Keratinocyte (primary cell): ENCODE results near the gene TDRKH. TPM values are rescaled to one million over a fixed set of nuclear protein-coding genes. Genes with fewer than 3 reads are reported as not detected.

Experiments used
- DNase-seq: peaks from one replicate; pipeline ENCODE4 v3.0.0-alpha.2; 2011; ENCODE audit warnings: low read depth, missing footprints, low spot score
- FAIRE-seq: peaks from 2 replicates; lab custom pipeline; 2011; peaks lifted over from hg19 to GRCh38; lab: Jason Lieb, UNC
- H2AFZ ChIP-seq: 2 replicates; pipeline ENCODE4 v1.6.0; 2012; ENCODE audit warnings: low read length, control low read depth, inconsistent platforms; ENCODE audit not compliant: control insufficient read depth
- H3K27ac ChIP-seq: 2 replicates; pipeline ENCODE4 v1.5.1; 2011; ENCODE audit warnings: low read length; ENCODE audit not compliant: control insufficient read depth, insufficient read depth
- H3K27me3 ChIP-seq: 3 replicates; pipeline ENCODE4 v1.6.0; 2011; ENCODE audit warnings: low read length; ENCODE audit not compliant: control insufficient read depth, insufficient read depth; ENCODE audit errors: extremely low read depth
- H3K36me3 ChIP-seq, 2 experiments: 2 replicates in 1 of 2; 3 replicates in 1 of 2; pipeline ENCODE4 v1.5.1; 2011; ENCODE audit warnings: low read length in 2 of 2, mild to moderate bottlenecking in 1 of 2; ENCODE audit not compliant: control insufficient read depth in 2 of 2, insufficient read depth in 2 of 2; ENCODE audit errors: extremely low read depth in 1 of 2
- H3K4me1 ChIP-seq: 3 replicates; pipeline ENCODE4 v1.5.1; 2011; ENCODE audit warnings: low read length; ENCODE audit not compliant: control insufficient read depth, insufficient read depth; ENCODE audit errors: extremely low read depth
- H3K4me2 ChIP-seq: 3 replicates; pipeline ENCODE4 v1.6.0; 2011; ENCODE audit warnings: low read depth, low read length; ENCODE audit not compliant: control insufficient read depth, insufficient read depth; ENCODE audit errors: extremely low read depth
- H3K4me3 ChIP-seq, 3 experiments: fragments of 200-600 bp in 1 of 3; sonication (generic) in 1 of 3; 2 replicates in 2 of 3; 3 replicates in 1 of 3; pipeline ENCODE4 v1.5.1; 2011 to 2016; ENCODE audit warnings: low read length in 3 of 3, mild to moderate bottlenecking in 3 of 3, control low read depth in 2 of 3, inconsistent platforms in 1 of 3, low read depth in 1 of 3, mixed read lengths in 1 of 3, mixed run types in 1 of 3, moderate library complexity in 1 of 3; ENCODE audit not compliant: control insufficient read depth in 2 of 3, insufficient read depth in 2 of 3; ENCODE audit errors: extremely low read depth in 1 of 3
- H3K79me2 ChIP-seq: 2 replicates; pipeline ENCODE4 v1.6.0; 2012; ENCODE audit warnings: low read length; ENCODE audit not compliant: control insufficient read depth, insufficient read depth
- H3K9ac ChIP-seq: 3 replicates; pipeline ENCODE4 v1.6.0; 2011; ENCODE audit warnings: low read length; ENCODE audit not compliant: control insufficient read depth, insufficient read depth; ENCODE audit errors: extremely low read depth
- H3K9me1 ChIP-seq: 3 replicates; pipeline ENCODE4 v1.6.0; 2011; ENCODE audit warnings: low read length; ENCODE audit not compliant: control insufficient read depth, insufficient read depth; ENCODE audit errors: extremely low read depth
- H3K9me3 ChIP-seq: 2 replicates; pipeline ENCODE4 v1.5.1; 2012; ENCODE audit warnings: low read depth, low read length; ENCODE audit not compliant: control insufficient read depth
- H4K20me1 ChIP-seq: 3 replicates; pipeline ENCODE4 v1.6.0; 2011; ENCODE audit warnings: low read length; ENCODE audit not compliant: control insufficient read depth, insufficient read depth; ENCODE audit errors: extremely low read depth
- EZH2 ChIP-seq: IDR thresholded peaks from one replicate; pipeline ENCODE4 v1.6.1; 2012; ENCODE audit warnings: inconsistent platforms, mild to moderate bottlenecking, low read length, moderate library complexity
- dilution Hi-C: fragments of 300-500 bp; cut with MboI; formaldehyde crosslinking; loops from one replicate; pipeline ENCODE4 v1.7.0; 2020; ENCODE audit warnings: low sequenced_read_pairs; ENCODE audit not compliant: extremely low pct_ligation_motif_present
- polyA plus RNA-seq, 5 experiments: library from polyadenylated mRNA; depleted of rRNA in 3 of 5; stranded (reverse) in 3 of 5; stranded (forward) in 1 of 5; unstranded in 1 of 5; fragments of >200 nt; gene quantifications; 1 replicate in 1 of 5; 2 replicates in 3 of 5; 3 replicates in 1 of 5; pipeline versions ENCODE4 v1.2.1 to v1.2.3, GENCODE V29; 2011 to 2012; ENCODE audit warnings: missing spikeins in 2 of 5, low read depth in 1 of 5, low replicate concordance in 1 of 5
- TF ChIP-seq, protein P1 (sequence below), 3 experiments: IDR thresholded peaks in 1 of 3; conservative IDR thresholded peaks in 1 of 3; optimal IDR thresholded peaks in 1 of 3; 2 replicates in 2 of 3; 3 replicates in 1 of 3; pipeline versions ENCODE3 to v1.5.1; 2011; ENCODE audit warnings: low read length in 3 of 3, mild to moderate bottlenecking in 3 of 3, moderate library complexity in 2 of 3, control low read depth in 1 of 3, inconsistent platforms in 1 of 3; ENCODE audit not compliant: insufficient read depth in 2 of 3; ENCODE audit errors: extremely low read depth in 1 of 3

The TDRKH gene
- polyA plus RNA-seq, 1 donor (not counting 4 experiments of a cell fraction or from before 2014, with no cell fraction given) = 9.7 TPM

- Histone ChIP-seq H4K20me1 (no peaks in the 10 kb centered on the region), H3K4me3 (no peak overlapping the region), H3K9me3 (no peaks in the 10 kb centered on the region), H3K9me1 (no peaks in the 10 kb centered on the region), H3K79me2 (no peaks in the 10 kb centered on the region), H3K27me3 (no peaks in the 10 kb centered on the region), H2AFZ (no peak overlapping the region), H3K4me2 (no peak overlapping the region), H3K9ac (no peak overlapping the region), H3K27ac (no peak overlapping the region), H3K36me3 (peaks cover 2 to 7% of the 10 kb centered on the region in 2 experiments), H3K4me1 (peaks cover 16% of the 10 kb centered on the region)
- dilution Hi-C loops = no loop called here
- FAIRE-seq (no peak), DNase-seq (no peak)
- no peak for TF ChIP-seq EZH2
- TF ChIP-seq, protein P1, sequence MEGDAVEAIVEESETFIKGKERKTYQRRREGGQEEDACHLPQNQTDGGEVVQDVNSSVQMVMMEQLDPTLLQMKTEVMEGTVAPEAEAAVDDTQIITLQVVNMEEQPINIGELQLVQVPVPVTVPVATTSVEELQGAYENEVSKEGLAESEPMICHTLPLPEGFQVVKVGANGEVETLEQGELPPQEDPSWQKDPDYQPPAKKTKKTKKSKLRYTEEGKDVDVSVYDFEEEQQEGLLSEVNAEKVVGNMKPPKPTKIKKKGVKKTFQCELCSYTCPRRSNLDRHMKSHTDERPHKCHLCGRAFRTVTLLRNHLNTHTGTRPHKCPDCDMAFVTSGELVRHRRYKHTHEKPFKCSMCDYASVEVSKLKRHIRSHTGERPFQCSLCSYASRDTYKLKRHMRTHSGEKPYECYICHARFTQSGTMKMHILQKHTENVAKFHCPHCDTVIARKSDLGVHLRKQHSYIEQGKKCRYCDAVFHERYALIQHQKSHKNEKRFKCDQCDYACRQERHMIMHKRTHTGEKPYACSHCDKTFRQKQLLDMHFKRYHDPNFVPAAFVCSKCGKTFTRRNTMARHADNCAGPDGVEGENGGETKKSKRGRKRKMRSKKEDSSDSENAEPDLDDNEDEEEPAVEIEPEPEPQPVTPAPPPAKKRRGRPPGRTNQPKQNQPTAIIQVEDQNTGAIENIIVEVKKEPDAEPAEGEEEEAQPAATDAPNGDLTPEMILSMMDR (optimal IDR thresholded peaks at IDR 0.05 in 1 of 3, IDR thresholded peaks at IDR 0.05 in 1 of 3, conservative IDR thresholded peaks at IDR 0.05 in 1 of 3; ENCODE audit: extremely low read depth in 1 of 3, insufficient read depth in 2 of 3, low read length in 3 of 3) = no peak
These were observed 13.6 kb downstream of the TDRKH start for GRCh38 chr1:151776665-151777062.

DNA sequence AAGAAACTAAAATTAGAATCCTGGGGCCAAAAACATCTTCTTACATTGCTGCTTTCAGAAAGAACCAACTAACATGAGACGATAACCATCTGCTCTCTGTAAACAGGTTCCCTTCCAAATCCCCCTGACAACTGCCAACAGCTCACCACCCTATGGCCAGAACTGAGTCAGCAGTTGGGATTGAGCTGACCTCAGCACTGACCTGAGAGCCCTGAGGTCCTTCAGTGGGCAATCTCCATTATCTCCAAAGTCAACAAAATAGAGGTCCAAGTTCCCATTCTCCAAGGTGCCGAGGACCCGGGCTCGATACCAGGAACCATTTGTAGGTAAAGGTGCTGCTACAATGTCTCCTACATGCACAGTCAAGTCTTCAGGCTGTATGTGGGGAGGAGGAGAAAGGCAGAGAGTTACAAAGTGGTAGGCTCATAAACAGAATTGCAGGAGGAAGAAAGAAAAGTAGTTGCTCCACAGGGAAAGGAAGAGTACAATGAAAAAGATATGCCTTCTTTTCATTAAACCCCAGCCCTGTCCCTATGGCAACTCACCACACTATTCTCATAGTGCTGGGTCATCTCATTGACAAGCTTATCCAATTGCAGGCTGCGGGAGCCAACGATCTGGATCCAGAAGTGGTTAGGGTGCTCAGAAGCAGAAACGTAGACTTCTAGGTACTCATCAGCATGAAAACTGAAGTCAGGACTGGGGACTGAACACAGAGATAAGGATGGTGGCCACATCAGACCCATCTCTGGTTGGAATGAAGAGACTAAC, 14.2 kb downstream of the TDRKH start:
- no peaks in the 10 kb centered on the region for H3K9me1 ChIP-seq
- H3K4me2 ChIP-seq = no peak overlapping the region
- DNase-seq = no peak
- H3K9ac ChIP-seq = no peak overlapping the region
- H3K4me1 ChIP-seq = peaks cover 16% of the 10 kb centered on the region
- H3K27me3 ChIP-seq = no peaks in the 10 kb centered on the region
- H3K36me3 ChIP-seq = peaks cover 2 to 7% of the 10 kb centered on the region in 2 experiments
- dilution Hi-C loops = no loop called here
- no peak overlapping the region for H3K27ac ChIP-seq
- FAIRE-seq = no peak
- no peaks in the 10 kb centered on the region for H3K79me2 ChIP-seq
- no peaks in the 10 kb centered on the region for H3K9me3 ChIP-seq
- H3K4me3 ChIP-seq = no peak overlapping the region
- H2AFZ ChIP-seq = no peak overlapping the region
- no peaks in the 10 kb centered on the region for H4K20me1 ChIP-seq
- TF ChIP-seq EZH2 = no peak
- TF ChIP-seq, protein P1 (optimal IDR thresholded peaks at IDR 0.05 in 1 of 3, IDR thresholded peaks at IDR 0.05 in 1 of 3, conservative IDR thresholded peaks at IDR 0.05 in 1 of 3; ENCODE audit: extremely low read depth in 1 of 3, insufficient read depth in 2 of 3, low read length in 3 of 3) = no peak
